Skeletal muscle tissue (tissue), 4 donors: ENCODE results near the gene ELOVL4. TPM values are rescaled to one million over a fixed set of nuclear protein-coding genes. Genes with fewer than 3 reads are reported as not detected.

Experiments used
- H3K27ac ChIP-seq: one replicate; pipeline ENCODE4 v1.7.0; 2013; ENCODE audit warnings: mild to moderate bottlenecking, low read depth, low read length, inconsistent platforms
- H3K27me3 ChIP-seq, 3 donors: one replicate each; pipeline ENCODE4 v1.7.0; 2013; ENCODE audit warnings: low read length in 3 of 3; ENCODE audit not compliant: control insufficient read depth in 3 of 3, insufficient read depth in 3 of 3
- H3K36me3 ChIP-seq, 3 donors: one replicate each; pipeline ENCODE4 v1.7.0; 2013; ENCODE audit warnings: low read length in 3 of 3; ENCODE audit not compliant: control insufficient read depth in 3 of 3, insufficient read depth in 3 of 3
- H3K4me1 ChIP-seq, 3 donors: one replicate each; pipeline ENCODE4 v1.7.0; 2013; ENCODE audit warnings: low read length in 3 of 3, mild to moderate bottlenecking in 3 of 3; ENCODE audit not compliant: control insufficient read depth in 3 of 3, insufficient read depth in 3 of 3
- H3K4me3 ChIP-seq, 3 donors: one replicate each; pipeline ENCODE4 v1.7.0; 2013; ENCODE audit warnings: low read length in 3 of 3
- H3K9ac ChIP-seq, 3 donors: one replicate each; pipeline ENCODE4 v1.7.0; 2013; ENCODE audit warnings: low read length in 3 of 3, mild to moderate bottlenecking in 3 of 3, moderate library complexity in 2 of 3, low read depth in 1 of 3
- H3K9me3 ChIP-seq, 3 donors: one replicate each; pipeline ENCODE4 v1.7.0; 2013; ENCODE audit warnings: low read length in 3 of 3; ENCODE audit not compliant: control insufficient read depth in 3 of 3
- total RNA-seq: library from RNA; depleted of rRNA; stranded (reverse); fragments of >200 nt; gene quantifications from one replicate; pipeline ENCODE4 v1.2.3, GENCODE V29; 2014
- donor health status: Osteomylitis.

The ELOVL4 gene
- total RNA-seq: 2.1 TPM

GRCh38 chr6:79947191-79948186, at the start of gene ELOVL4:
TSS of gene ELOVL4 (minus strand) at chr6:79947553. CDS start at chr6:79947279, 274 bp downstream.
- H3K27me3 ChIP-seq: peaks cover 23 to 39% (median 32%) of the 10 kb centered on the region in 3 donors
- peak within 1 kb of the TSS in 2 of 3 donors; percentile 54 to 68 for H3K9ac ChIP-seq

GRCh38 chr6:79993911-79994309, 46.6 kb upstream of the ELOVL4 start:
- Histone ChIP-seq H3K4me1 (no peaks in the 10 kb centered on the region), H3K36me3 (no peaks in the 10 kb centered on the region), H3K27ac (no peak overlapping the region), H3K4me3 (no peak overlapping the region), H3K27me3 (no peaks in the 10 kb centered on the region), H3K9ac (no peak overlapping the region), H3K9me3 (no peaks in the 10 kb centered on the region)

More at GRCh38 chr6:79947191-79948186, at the start of gene ELOVL4:
- Histone ChIP-seq H3K27ac (no peak within 1 kb of the TSS), H3K4me1 (peaks cover 0 to 11% (median 6%) of the 10 kb centered on the region in 3 donors), H3K9me3 (no peaks in the 10 kb centered on the region), H3K4me3 (peak within 1 kb of the TSS; percentile 46 to 64 (median 56)), H3K36me3 (no peaks in the 10 kb centered on the region)

GRCh38 chr6:79993012-79993910, 45.9 kb upstream of the ELOVL4 start:
- Histone ChIP-seq H3K9me3 (no peaks in the 10 kb centered on the region), H3K36me3 (no peaks in the 10 kb centered on the region), H3K27ac (no peak overlapping the region), H3K4me3 (no peak overlapping the region), H3K9ac (no peak overlapping the region), H3K27me3 (no peaks in the 10 kb centered on the region), H3K4me1 (no peaks in the 10 kb centered on the region)

GRCh38 chr6:79989641-79990040, 42.3 kb upstream of the ELOVL4 start:
- H3K27ac ChIP-seq: no peak overlapping the region
- H3K27me3 ChIP-seq: no peaks in the 10 kb centered on the region
- H3K4me1 ChIP-seq: no peaks in the 10 kb centered on the region
- H3K4me3 ChIP-seq: no peak overlapping the region
- no peaks in the 10 kb centered on the region for H3K9me3 ChIP-seq
- no peak overlapping the region for H3K9ac ChIP-seq
- no peaks in the 10 kb centered on the region for H3K36me3 ChIP-seq

- Histone ChIP-seq H3K9me3 (no peaks in the 10 kb centered on the region), H3K9ac (no peak overlapping the region), H3K4me3 (no peak overlapping the region), H3K36me3 (no peaks in the 10 kb centered on the region), H3K4me1 (no peaks in the 10 kb centered on the region), H3K27me3 (no peaks in the 10 kb centered on the region), H3K27ac (no peak overlapping the region)
Observed at GRCh38 chr6:79985128-79985527, 37.8 kb upstream of the ELOVL4 start.

GRCh38 chr6:79984261-79984660, 36.9 kb upstream of the ELOVL4 start:
- Histone ChIP-seq H3K9ac (no peak overlapping the region), H3K9me3 (no peaks in the 10 kb centered on the region), H3K27ac (no peak overlapping the region), H3K36me3 (no peaks in the 10 kb centered on the region), H3K4me1 (no peaks in the 10 kb centered on the region), H3K27me3 (no peaks in the 10 kb centered on the region), H3K4me3 (no peak overlapping the region)

GRCh38 chr6:79981652-79982051, 34.3 kb upstream of the ELOVL4 start:
- Histone ChIP-seq H3K4me1 (no peaks in the 10 kb centered on the region), H3K4me3 (no peak overlapping the region), H3K9ac (no peak overlapping the region), H3K36me3 (no peaks in the 10 kb centered on the region), H3K27me3 (no peaks in the 10 kb centered on the region), H3K9me3 (no peaks in the 10 kb centered on the region), H3K27ac (no peak overlapping the region)

GRCh38 chr6:79971193-79971592, 23.8 kb upstream of the ELOVL4 start:
- Histone ChIP-seq H3K9ac (no peak overlapping the region), H3K36me3 (no peaks in the 10 kb centered on the region), H3K9me3 (peaks cover 0 to 2% (median 0%) of the 10 kb centered on the region in 3 donors), H3K4me3 (no peak overlapping the region), H3K4me1 (no peaks in the 10 kb centered on the region), H3K27me3 (no peaks in the 10 kb centered on the region), H3K27ac (no peak overlapping the region)

- H3K4me1 ChIP-seq: no peaks in the 10 kb centered on the region
- no peak overlapping the region for H3K27ac ChIP-seq
- H3K9me3 ChIP-seq: peaks cover 0 to 4% (median 2%) of the 10 kb centered on the region in 3 donors
- no peak overlapping the region for H3K9ac ChIP-seq
- H3K4me3 ChIP-seq: no peak overlapping the region
- no peaks in the 10 kb centered on the region for H3K27me3 ChIP-seq
- no peaks in the 10 kb centered on the region for H3K36me3 ChIP-seq
Observed at GRCh38 chr6:79969784-79970183, 22.4 kb upstream of the ELOVL4 start.
